GM12864 (cell line): ENCODE measurements around the gene TEX22.

Experiments
- DNase-seq: peaks from one replicate; pipeline ENCODE4 v3.0.0-alpha.2; 2011; ENCODE audit warnings: low read depth
- H3K4me3 ChIP-seq: 2 replicates; pipeline ENCODE4 v1.5.1; 2011; ENCODE audit warnings: mild to moderate bottlenecking, low read depth, low read length, control low read depth
- TF ChIP-seq, protein P1 (sequence below): IDR thresholded peaks from 2 replicates; pipeline ENCODE4 v1.5.1; 2011; ENCODE audit warnings: low read depth, mild to moderate bottlenecking, moderate library complexity, low read length, control low read depth, inconsistent platforms; ENCODE audit errors: missing control alignments

The TEX22 gene

GRCh38 chr14:105389534-105389933 is 8.8 kb upstream of the TEX22 start:
- TF ChIP-seq, protein P1, sequence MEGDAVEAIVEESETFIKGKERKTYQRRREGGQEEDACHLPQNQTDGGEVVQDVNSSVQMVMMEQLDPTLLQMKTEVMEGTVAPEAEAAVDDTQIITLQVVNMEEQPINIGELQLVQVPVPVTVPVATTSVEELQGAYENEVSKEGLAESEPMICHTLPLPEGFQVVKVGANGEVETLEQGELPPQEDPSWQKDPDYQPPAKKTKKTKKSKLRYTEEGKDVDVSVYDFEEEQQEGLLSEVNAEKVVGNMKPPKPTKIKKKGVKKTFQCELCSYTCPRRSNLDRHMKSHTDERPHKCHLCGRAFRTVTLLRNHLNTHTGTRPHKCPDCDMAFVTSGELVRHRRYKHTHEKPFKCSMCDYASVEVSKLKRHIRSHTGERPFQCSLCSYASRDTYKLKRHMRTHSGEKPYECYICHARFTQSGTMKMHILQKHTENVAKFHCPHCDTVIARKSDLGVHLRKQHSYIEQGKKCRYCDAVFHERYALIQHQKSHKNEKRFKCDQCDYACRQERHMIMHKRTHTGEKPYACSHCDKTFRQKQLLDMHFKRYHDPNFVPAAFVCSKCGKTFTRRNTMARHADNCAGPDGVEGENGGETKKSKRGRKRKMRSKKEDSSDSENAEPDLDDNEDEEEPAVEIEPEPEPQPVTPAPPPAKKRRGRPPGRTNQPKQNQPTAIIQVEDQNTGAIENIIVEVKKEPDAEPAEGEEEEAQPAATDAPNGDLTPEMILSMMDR, result no peak

DNA sequence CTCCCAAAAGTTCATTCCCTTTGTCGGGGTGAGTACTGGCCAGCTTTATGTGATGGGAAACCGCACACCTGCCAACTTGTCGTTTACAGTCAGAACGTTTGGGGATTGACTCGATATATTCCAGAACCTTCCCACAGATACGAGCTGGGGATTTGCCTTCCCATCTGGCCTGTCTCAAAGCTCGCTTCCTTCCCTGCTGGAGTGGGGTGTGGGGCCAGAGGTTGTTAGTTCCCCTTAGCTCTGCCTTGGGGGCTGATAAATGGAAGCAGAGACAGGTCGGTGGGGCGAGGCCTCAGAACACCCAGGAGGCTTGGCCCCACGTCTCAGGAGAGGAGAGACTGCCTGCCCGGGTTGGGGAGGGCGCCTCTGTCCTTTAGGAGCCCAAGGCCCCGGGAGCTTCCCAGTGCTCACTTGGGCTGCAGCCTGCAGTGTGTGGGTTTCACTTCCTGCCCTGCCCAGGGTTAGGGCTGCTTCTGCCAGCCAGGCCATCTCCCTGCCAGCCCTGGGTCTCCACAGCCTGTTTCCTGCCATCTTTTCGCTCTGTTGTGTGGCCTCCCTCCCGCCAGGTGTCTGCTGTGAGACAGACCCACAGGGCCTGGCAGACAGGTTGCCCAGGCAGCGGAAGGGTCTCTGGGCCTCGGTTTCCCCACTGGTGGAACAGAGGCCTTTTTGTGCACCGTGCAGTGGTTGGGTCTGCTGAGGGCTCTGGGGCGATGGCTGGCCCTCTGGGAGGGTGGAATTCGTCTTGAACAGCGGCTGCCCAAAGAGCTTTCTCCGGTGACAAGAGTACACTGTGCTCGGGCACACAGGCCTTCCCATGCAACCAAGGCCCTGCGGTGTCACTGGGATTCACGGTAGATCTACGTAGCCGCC is 8.1 kb upstream of the TEX22 start:
- H3K4me3 ChIP-seq, result no peak overlapping the region

More at GRCh38 chr14:105389534-105389933, 8.8 kb upstream of the TEX22 start:
- no peak for DNase-seq
- no peak overlapping the region for H3K4me3 ChIP-seq

DNA sequence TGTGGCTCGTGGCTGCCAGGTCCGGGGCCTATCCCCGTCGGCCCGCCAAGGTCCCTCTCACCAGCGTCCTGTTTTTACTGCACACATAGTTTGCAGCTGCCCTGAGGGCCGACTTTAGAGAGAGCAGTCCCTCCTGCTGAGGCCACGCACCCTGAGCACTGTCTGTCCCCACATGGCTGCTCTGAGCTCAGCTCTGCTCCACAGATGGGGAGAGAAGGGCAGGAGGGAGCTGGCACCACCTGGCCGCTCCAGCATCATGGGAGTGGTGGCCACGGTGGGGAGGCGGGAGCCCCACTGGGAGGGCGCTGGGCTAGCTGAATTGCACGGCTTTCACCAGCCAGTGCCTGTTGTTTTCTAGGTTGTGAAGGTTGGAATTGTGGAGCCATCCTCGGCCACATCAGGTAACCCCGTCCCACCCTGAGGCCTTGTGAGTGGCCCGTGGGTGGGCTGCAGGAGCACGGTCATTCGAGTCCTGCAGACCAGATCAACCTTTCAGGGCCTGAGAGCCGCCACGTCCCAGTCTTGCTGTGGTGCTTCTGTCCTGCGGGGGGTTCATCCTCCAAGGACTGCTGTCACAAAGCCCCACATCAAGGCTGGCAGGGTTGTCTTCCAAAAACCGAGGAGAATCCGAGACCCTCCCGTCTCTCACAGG is 7.4 kb upstream of the TEX22 start:
- TF ChIP-seq, protein P1, result no peak
- no peak for DNase-seq
- H3K4me3 ChIP-seq, result no peak overlapping the region

More for the DNA sequence above, 8.1 kb upstream of the TEX22 start:
- DNase-seq, result no peak
- TF ChIP-seq, protein P1, result no peak

DNA sequence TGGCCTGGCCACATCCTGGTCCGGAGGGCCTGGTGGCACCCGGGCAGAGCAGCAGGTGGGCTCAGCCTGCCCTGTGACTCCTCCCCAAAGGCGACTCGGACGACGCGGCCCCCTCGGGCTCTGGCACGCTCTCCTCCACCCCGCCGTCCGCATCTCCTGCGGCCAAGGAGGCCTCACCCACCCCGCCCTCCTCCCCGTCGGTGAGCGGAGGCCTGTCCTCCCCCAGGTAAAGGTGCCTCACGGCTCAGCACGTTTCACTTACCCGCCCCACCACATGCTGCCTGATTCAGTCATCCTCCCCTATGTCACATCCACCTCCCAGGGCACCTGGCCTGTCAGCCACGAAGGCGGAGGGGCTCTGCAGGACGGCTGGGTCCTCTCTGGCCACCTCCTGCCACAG is 6.8 kb upstream of the TEX22 start:
- TF ChIP-seq, protein P1, result no peak
- no peak overlapping the region for H3K4me3 ChIP-seq
- DNase-seq, result no peak

DNA sequence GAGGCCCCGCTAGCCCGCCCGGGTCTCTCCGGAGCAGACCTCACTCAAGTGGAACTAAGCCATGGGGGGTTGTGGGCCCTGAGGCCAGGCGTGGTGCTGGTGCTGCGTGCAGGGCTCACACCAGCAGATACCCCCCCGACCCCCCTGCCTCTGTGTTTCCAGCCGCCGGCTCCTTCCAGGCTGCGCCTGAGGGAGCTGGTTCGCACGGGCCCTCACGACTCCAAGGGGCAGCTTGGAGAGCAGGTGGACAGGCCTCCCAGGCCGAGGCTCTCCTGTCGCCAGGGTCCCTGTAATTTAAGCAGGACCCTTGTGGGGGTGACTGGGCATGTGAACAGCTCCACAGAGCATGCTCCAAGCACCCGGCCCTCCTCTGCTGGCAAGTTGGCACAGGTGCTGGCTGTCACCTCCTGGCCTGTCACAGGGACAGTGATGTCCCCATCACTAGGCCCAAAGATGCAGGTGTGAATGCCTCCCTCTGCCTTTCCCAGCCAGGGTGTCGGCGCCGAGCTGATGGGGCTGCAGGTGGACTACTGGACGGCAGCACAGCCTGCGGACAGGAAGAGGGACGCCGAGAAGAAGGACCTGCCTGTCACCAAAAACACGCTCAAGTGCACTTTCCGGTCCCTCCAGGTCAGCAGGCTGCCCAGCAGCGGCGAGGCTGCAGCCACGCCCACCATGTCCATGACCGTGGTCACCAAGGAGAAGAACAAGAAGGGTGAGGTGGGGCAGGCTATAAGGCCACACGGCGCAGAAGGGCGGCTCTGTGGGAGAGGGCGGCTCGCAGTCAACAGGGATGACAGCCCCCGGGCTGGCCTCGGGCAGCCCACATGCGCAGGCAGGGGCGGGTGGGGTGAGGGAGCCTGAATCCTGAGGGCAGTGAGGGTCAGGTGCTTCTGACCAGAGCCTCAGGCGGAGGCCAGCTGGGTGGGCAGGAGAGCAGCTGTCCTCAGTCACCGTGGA is 5.9 kb upstream of the TEX22 start:
- DNase-seq, result no peak
- TF ChIP-seq, protein P1, result no peak
- no peak overlapping the region for H3K4me3 ChIP-seq

- DNase-seq, result no peak
- TF ChIP-seq, protein P1, result no peak
- H3K4me3 ChIP-seq, result no peak overlapping the region
These were observed 5.2 kb upstream of the TEX22 start for GRCh38 chr14:105393151-105393550.
